GM12874 (cell line): ENCODE data around the gene CXorf38.

Experiments
- CTCF ChIP-seq: IDR thresholded peaks from 2 replicates; pipeline ENCODE4 v1.5.1; 2011; ENCODE audit warnings: low read depth, mild to moderate bottlenecking, control low read depth, low read length, moderate library complexity; ENCODE audit not compliant: insufficient read depth

CXorf38 gene

GRCh38 chrX:40625294-40625693 is 22.1 kb downstream of the CXorf38 start:
- TF ChIP-seq CTCF, result no peak

GRCh38 chrX:40623665-40624064 is 23.7 kb downstream of the CXorf38 start:
- no peak for TF ChIP-seq CTCF

- no peak for TF ChIP-seq CTCF
Measured at GRCh38 chrX:40623139-40623536, 24.2 kb downstream of the CXorf38 start, which contains the start of gene MPC1L. TSS of gene MPC1L (plus strand) at chrX:40623428. CDS start at chrX:40623566, 138 bp downstream.

- no peak for TF ChIP-seq CTCF
Measured at GRCh38 chrX:40622479-40623138, 24.8 kb downstream of the CXorf38 start.

GRCh38 chrX:40617566-40617965 is 29.8 kb downstream of the CXorf38 start:
- no peak for TF ChIP-seq CTCF

GRCh38 chrX:40615976-40616375 is 31.4 kb downstream of the CXorf38 start:
- no peak for TF ChIP-seq CTCF

- no peak for TF ChIP-seq CTCF
Measured at GRCh38 chrX:40612511-40612910, 34.9 kb downstream of the CXorf38 start.
